K562 (cell line): ENCODE results near the gene PCNX2. TPM values are rescaled to one million over a fixed set of nuclear protein-coding genes. Genes with fewer than 3 reads are reported as not detected.

ENCODE experiments used
- BCOR ChIP-seq: fragments of 450-650 bp; IDR thresholded peaks from 2 replicates; pipeline ENCODE4 v1.6.1; 2016
- EP400 ChIP-seq: fragments of 450-650 bp; IDR thresholded peaks from 2 replicates; pipeline ENCODE4 v1.6.1; 2017; ENCODE audit warnings: antibody characterized with exemption, mild to moderate bottlenecking, moderate library complexity
- ESRRA ChIP-seq: fragments of 450-650 bp; IDR thresholded peaks from 2 replicates; pipeline ENCODE4 v1.6.1; 2014; ENCODE audit warnings: low read depth, mild to moderate bottlenecking, moderate library complexity, borderline replicate concordance
- HDAC1 ChIP-seq, 2 experiments: fragments of 450-650 bp; IDR thresholded peaks; 2 replicates each; pipeline ENCODE4 v1.6.1; 2016 to 2017; ENCODE audit warnings: inconsistent platforms in 1 of 2, mild to moderate bottlenecking in 1 of 2, moderate library complexity in 1 of 2
- HMBOX1 ChIP-seq: sonication (generic); IDR thresholded peaks from 2 replicates; pipeline ENCODE4 v1.6.1; 2016
- JUND ChIP-seq, 2 experiments: IDR thresholded peaks; 2 replicates in 1 of 2; 3 replicates in 1 of 2; pipeline ENCODE4 v1.6.1; 2011; ENCODE audit warnings: borderline replicate concordance in 2 of 2, low read depth in 2 of 2, low read length in 2 of 2, improper control_type of control experiment in 1 of 2, missing biosample characterization in 1 of 2, missing genetic modification characterization in 1 of 2, missing genetic modification reagents in 1 of 2
- NR2C2 ChIP-seq, 2 experiments: fragments of 200-800 bp in 1 of 2; sonication (Bioruptor generic) in 1 of 2; sonication (generic) in 1 of 2; formaldehyde crosslinking in 1 of 2; IDR thresholded peaks; 2 replicates each; pipeline versions ENCODE4 v1.6.1 to v1.8.0; 2016 to 2022; ENCODE audit warnings: mild to moderate bottlenecking in 1 of 2, missing compliant biosample characterization in 1 of 2, missing genetic modification characterization in 1 of 2, missing genetic modification reagents in 1 of 2
- POLR2H ChIP-seq: IDR thresholded peaks from 2 replicates; pipeline ENCODE4 v1.6.1; 2016; ENCODE audit warnings: missing genetic modification characterization, low read depth, mild to moderate bottlenecking, control low read depth, missing compliant biosample characterization, moderate library complexity
- PRMT5 ChIP-seq: sonication (generic); formaldehyde crosslinking; IDR thresholded peaks from 2 replicates; pipeline ENCODE4 v1.5.0; 2020; ENCODE audit warnings: missing genetic modification reagents
- PTRF ChIP-seq: fragments of 450-650 bp; IDR thresholded peaks from 2 replicates; pipeline ENCODE4 v1.6.1; 2016; ENCODE audit warnings: mild to moderate bottlenecking, missing genetic modification characterization, missing compliant biosample characterization
- PTTG1 ChIP-seq: fragments of 450-650 bp; IDR thresholded peaks from 2 replicates; pipeline ENCODE4 v1.6.1; 2016; ENCODE audit warnings: low read depth, mild to moderate bottlenecking, missing genetic modification characterization, missing compliant biosample characterization
- RCOR1 ChIP-seq, 2 experiments: IDR thresholded peaks; 2 replicates each; pipeline ENCODE4 v1.6.1; 2012; ENCODE audit warnings: low read depth in 2 of 2, low read length in 2 of 2, borderline replicate concordance in 1 of 2, improper control_type of control experiment in 1 of 2
- RUNX1 ChIP-seq: sonication (generic); IDR thresholded peaks from 2 replicates; pipeline ENCODE4 v1.6.1; 2016; ENCODE audit warnings: antibody characterized with exemption, low read depth
- SOX6 ChIP-seq: fragments of 450-650 bp; IDR thresholded peaks from 2 replicates; pipeline ENCODE4 v1.6.1; 2014; ENCODE audit warnings: mild to moderate bottlenecking
- TRIM24 ChIP-seq, 2 experiments: fragments of 450-650 bp; IDR thresholded peaks; 2 replicates each; pipeline ENCODE4 v1.6.1; 2016
- ZBED1 ChIP-seq: IDR thresholded peaks from 2 replicates; pipeline ENCODE4 v1.6.1; 2014
- ZEB2 ChIP-seq: fragments of 450-650 bp; IDR thresholded peaks from 2 replicates; pipeline ENCODE4 v1.6.1; 2016
- ZNF639 ChIP-seq, 2 experiments: fragments of 200-800 bp in 1 of 2; sonication (Bioruptor generic) in 1 of 2; sonication (generic) in 1 of 2; formaldehyde crosslinking in 1 of 2; IDR thresholded peaks in 1 of 2; conservative IDR thresholded peaks in 1 of 2; 2 replicates each; pipeline versions ENCODE4 v1.5.0 to v1.6.1; 2016 to 2020; ENCODE audit warnings: missing compliant biosample characterization in 1 of 2, missing genetic modification characterization in 1 of 2, missing genetic modification reagents in 1 of 2
- polyA plus RNA-seq, 8 experiments: library from polyadenylated mRNA; depleted of rRNA in 4 of 8; stranded (reverse) in 5 of 8; unstranded in 3 of 8; fragments of >200 nt; fragmentation: Nextera tagmentation in 2 of 8; fragmentation: Illumina TruSeq in 1 of 8; extraction: Ambion mirVana in 2 of 8; extraction: Trizol in 1 of 8; gene quantifications; 2 replicates each; pipeline versions ENCODE4 v1.2.1 to v1.2.3, GENCODE V29; 2011 to 2014; ENCODE audit warnings: inconsistent platforms in 1 of 8, missing spikeins in 1 of 8
- total RNA-seq, 7 experiments: library from RNA; depleted of rRNA in 6 of 7; stranded (reverse); fragments of >200 nt in 6 of 7; fragmentation: Illumina TruSeq in 2 of 7; extraction: Trizol in 2 of 7; gene quantifications; 2 replicates each; pipeline versions ENCODE4 v1.2.1 to v1.2.3, GENCODE V29; 2011 to 2021; ENCODE audit warnings: low replicate concordance in 1 of 7
- TF ChIP-seq, protein P1 (sequence below), 2 experiments: IDR thresholded peaks; 2 replicates each; pipeline ENCODE4 v1.6.1; 2012; ENCODE audit warnings: improper control_type of control experiment in 2 of 2, low read depth in 2 of 2, low read length in 2 of 2, borderline replicate concordance in 1 of 2

The PCNX2 gene
- total and polyA plus RNA-seq, 9 of the 15 experiments (the other 6 are each of a cell fraction or from before 2014, with no cell fraction given): 0.07 to 0.33 TPM; not detected in 7

DNA sequence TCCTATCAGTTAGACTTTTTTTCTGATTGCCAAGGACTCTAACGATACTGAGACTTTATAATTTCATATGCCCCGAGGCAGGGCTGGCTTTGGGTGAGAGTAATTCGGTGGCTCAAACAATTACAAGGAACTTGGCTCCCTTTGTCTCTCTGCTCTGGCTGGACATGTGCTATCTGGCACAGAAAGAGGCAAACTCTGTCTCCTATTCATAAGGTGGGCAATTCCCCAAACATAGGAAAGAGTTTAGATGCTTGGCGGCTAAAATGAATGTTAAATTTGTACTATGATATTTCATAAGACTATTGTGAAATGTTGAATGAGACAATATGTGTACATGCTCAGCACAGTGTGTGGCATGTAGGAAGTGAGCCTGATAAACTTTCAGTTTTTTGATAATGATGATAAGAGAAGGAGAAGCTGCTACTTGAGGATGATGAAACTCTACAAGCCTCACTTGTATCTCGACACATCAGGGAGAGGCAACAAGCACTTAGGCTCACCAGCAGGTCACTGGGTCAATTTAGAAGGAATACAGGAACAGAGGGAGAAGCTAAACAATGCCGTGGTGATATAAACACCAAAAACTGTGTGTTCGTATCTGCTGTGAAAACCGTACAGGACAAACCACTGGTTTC lies 357.7 kb downstream of the PCNX2 start (continued):
- TF ChIP-seq ZNF639 (CRISPR knock-in tag; conservative IDR thresholded peaks at IDR 0.05 in 1 of 2, IDR thresholded peaks at IDR 0.05 in 1 of 2) (0 out of 4 replicates have a peak, but pooled peaks of 1 of the 2 experiments have one; percentile 42), TRIM24 (IDR thresholded peaks at IDR 0.05) (peak in 1 of 2 experiments; percentile 71; a peak in 2 of 4 replicates), POLR2H (tag) (peak; percentile 40; the same call in 1 of the 2 replicates), EP400 (0 out of 2 replicates have a peak, but pooled peaks have one; percentile 18), ZEB2 (0 out of 2 replicates have a peak, but pooled peaks have one; percentile 34), NR2C2 (CRISPR knock-in tag; IDR thresholded peaks at IDR 0.05) (no peak), NR2C2 (tag; IDR thresholded peaks at IDR 0.05) (peak; percentile 77), HMBOX1 (0 out of 2 replicates have a peak, but pooled peaks have one; percentile 33), PTRF (tag) (no peak), PRMT5 (no peak), PTTG1 (no peak), RUNX1 (no peak), HDAC1 (IDR thresholded peaks at IDR 0.05) (no peak), ESRRA (peak; percentile 37; the same call in 1 of the 2 replicates), ZBED1 (no peak), SOX6 (peak; percentile 85), JUND (IDR thresholded peaks at IDR 0.05; ENCODE audit: borderline replicate concordance, low read depth, low read length) (peak; percentile 76), JUND (tag; IDR thresholded peaks at IDR 0.05; ENCODE audit: borderline replicate concordance, low read depth, low read length) (peak; percentile 68; the same call in 1 of the 3 replicates), RCOR1 (IDR thresholded peaks at IDR 0.05; ENCODE audit: borderline replicate concordance in 1 of 2, low read depth in 2 of 2, low read length in 2 of 2) (peak in 1 of 2 experiments; percentile 88; a peak in 2 of 4 replicates), BCOR (no peak)
- TF ChIP-seq, protein P1, sequence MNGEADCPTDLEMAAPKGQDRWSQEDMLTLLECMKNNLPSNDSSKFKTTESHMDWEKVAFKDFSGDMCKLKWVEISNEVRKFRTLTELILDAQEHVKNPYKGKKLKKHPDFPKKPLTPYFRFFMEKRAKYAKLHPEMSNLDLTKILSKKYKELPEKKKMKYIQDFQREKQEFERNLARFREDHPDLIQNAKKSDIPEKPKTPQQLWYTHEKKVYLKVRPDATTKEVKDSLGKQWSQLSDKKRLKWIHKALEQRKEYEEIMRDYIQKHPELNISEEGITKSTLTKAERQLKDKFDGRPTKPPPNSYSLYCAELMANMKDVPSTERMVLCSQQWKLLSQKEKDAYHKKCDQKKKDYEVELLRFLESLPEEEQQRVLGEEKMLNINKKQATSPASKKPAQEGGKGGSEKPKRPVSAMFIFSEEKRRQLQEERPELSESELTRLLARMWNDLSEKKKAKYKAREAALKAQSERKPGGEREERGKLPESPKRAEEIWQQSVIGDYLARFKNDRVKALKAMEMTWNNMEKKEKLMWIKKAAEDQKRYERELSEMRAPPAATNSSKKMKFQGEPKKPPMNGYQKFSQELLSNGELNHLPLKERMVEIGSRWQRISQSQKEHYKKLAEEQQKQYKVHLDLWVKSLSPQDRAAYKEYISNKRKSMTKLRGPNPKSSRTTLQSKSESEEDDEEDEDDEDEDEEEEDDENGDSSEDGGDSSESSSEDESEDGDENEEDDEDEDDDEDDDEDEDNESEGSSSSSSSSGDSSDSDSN (IDR thresholded peaks at IDR 0.05; ENCODE audit: borderline replicate concordance in 1 of 2, low read depth in 2 of 2, low read length in 2 of 2): 0 out of 4 replicates have a peak, but pooled peaks of 1 of the 2 experiments have one; percentile 37
